Adrenal gland (tissue), 12 donors: ENCODE data around the gene AHCYL1. TPM values are rescaled to one million over a fixed set of nuclear protein-coding genes. Genes with fewer than 3 reads are reported as not detected.

Experiments
- DNase-seq, 7 donors: peaks; one replicate each; pipeline ENCODE4 v3.0.0-alpha.2; 2019 to 2020
- H3K27ac ChIP-seq, 5 donors: fragments of 200-600 bp; sonication (generic) in 4 of 5; 1 replicate in 3 of 5; 2 replicates in 2 of 5; pipeline versions ENCODE4 v1.5.1 to v1.8.0; 2016 to 2020; ENCODE audit warnings: mild to moderate bottlenecking in 1 of 5
- H3K27me3 ChIP-seq: fragments of 200-600 bp; 2 replicates; pipeline ENCODE4 v1.8.0; 2021
- H3K36me3 ChIP-seq, 2 donors: fragments of 200-600 bp; replicated peaks in 1 of 2; 1 replicate in 1 of 2; 2 replicates in 1 of 2; pipeline versions ENCODE4 v1.5.1 to v1.8.0; 2018 to 2022
- H3K4me1 ChIP-seq, 2 donors: fragments of 200-600 bp; replicated peaks in 1 of 2; 1 replicate in 1 of 2; 2 replicates in 1 of 2; pipeline versions ENCODE4 v1.5.1 to v1.8.0; 2018 to 2021
- H3K4me3 ChIP-seq, 4 donors: fragments of 200-600 bp; sonication (generic) in 3 of 4; one replicate each; pipeline ENCODE4 v1.5.1; 2016 to 2018
- H3K9me3 ChIP-seq, 3 donors: fragments of 200-600 bp; sonication (generic) in 1 of 3; replicated peaks in 1 of 3; 1 replicate in 2 of 3; 2 replicates in 1 of 3; pipeline versions ENCODE4 v1.5.1 to v1.8.0; 2016 to 2021
- POLR2A ChIP-seq, 2 donors: fragments of 450-650 bp; IDR thresholded peaks; one replicate each; pipeline ENCODE4 v1.6.1; 2017; ENCODE audit warnings: antibody characterized with exemption in 2 of 2, mild to moderate bottlenecking in 2 of 2, moderate library complexity in 1 of 2
- WGBS, 4 donors: extraction: QIAGEN DNeasy Blood & Tissue Kit in 2 of 4; methylation state at CpG; one replicate each; pipeline versions ENCODE4 v1.1.5 to v1.1.7; 2013 to 2017; 5-methylcytosine and 5-hydroxymethylcytosine counted together
- intact Hi-C, 2 donors: fragments of 100-400 bp; cut with DNase I; formaldehyde crosslinking; loops; one replicate each; pipeline versions ENCODE4 v1.14.1 to v1.15.0; 2022 to 2023
- polyA plus RNA-seq, 3 donors: library from polyadenylated mRNA; stranded (reverse); fragments of 200-250 nt in 2 of 3; fragments of 350-450 nt in 1 of 3; fragmentation: Illumina TruSeq in 1 of 3; extraction: RNeasy Lipid Tissue Mini Kit (QIAGEN cat#74804) in 1 of 3; gene quantifications; one replicate each; pipeline ENCODE4 v1.2.3, GENCODE V29; 2013 to 2014
- total RNA-seq, 9 donors: library from RNA; depleted of rRNA in 4 of 9; stranded (reverse); fragments of >200 nt in 4 of 9; fragments of 120-200 nt in 1 of 9; fragmentation: NEBNext Ultra II Directional in 1 of 9; extraction: Animal tissue kit (Norgen Biotek cat#: 25700) in 1 of 9; gene quantifications; one replicate each; pipeline versions ENCODE4 v1.1.0 to v1.2.4, GENCODE V29; 2013 to 2023
- TF ChIP-seq, protein P1 (sequence below), 6 experiments: fragments of 450-650 bp in 4 of 6; fragments of 200-600 bp in 2 of 6; sonication (generic) in 1 of 6; IDR thresholded peaks; 1 replicate in 5 of 6; 2 replicates in 1 of 6; pipeline versions ENCODE4 v1.5.1 to v1.8.0; 2016 to 2021; ENCODE audit warnings: antibody characterized with exemption in 6 of 6, mild to moderate bottlenecking in 2 of 6, moderate library complexity in 1 of 6
- donor health status: healthy with polysubstance abuse.
- donor health status: Bipolar disorder and iron deficiency.
- donor health status: DM: yes; HTN: yes; CAD: no.
- donor health status: DM: no; HTN: no; CAD: no.
- donor health status: DM: no; HTN: no; CAD: no.
- donor health status: DM: yes; HTN: yes; CAD: no.

Gene AHCYL1
- total and polyA plus RNA-seq, 12 donors, result 33.5 to 172 (median 95.3) TPM

DNA sequence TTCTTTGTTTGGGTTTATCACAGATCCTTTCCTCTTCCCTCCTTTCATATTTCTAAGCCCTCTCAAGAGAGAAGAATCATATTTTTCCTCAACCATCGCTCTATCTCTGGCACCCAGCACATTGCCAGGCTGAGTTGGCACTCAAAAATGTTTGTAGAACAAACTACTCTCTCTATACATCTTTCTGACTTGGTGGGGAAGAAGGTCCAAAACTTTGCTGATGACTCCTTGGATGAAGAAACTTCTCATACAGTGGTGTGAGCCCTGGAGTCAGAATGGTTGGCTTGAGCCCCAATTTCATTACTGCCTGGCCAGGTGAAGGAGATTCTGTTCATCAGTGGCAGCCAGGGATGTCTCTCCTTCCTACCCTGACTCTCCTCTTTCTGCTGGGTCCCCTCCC, 74.0 kb downstream of the AHCYL1 start:
- intact Hi-C loops, result loop anchor here in 1 of 2 donors (5.0 kb wide), 1 partner anchor 49 kb away; no protein-coding TSS in a partner anchor
- peaks cover 5 to 30% of the 10 kb centered on the region in 2 donors for H3K4me1 ChIP-seq
- H3K27ac ChIP-seq, result no peak overlapping the region
- H3K27me3 ChIP-seq, result no peaks in the 10 kb centered on the region
- peaks cover 0 to 32% of the 10 kb centered on the region in 2 donors for H3K36me3 ChIP-seq
- TF ChIP-seq POLR2A (IDR thresholded peaks at IDR 0.05), result no peak
- TF ChIP-seq, protein P1, sequence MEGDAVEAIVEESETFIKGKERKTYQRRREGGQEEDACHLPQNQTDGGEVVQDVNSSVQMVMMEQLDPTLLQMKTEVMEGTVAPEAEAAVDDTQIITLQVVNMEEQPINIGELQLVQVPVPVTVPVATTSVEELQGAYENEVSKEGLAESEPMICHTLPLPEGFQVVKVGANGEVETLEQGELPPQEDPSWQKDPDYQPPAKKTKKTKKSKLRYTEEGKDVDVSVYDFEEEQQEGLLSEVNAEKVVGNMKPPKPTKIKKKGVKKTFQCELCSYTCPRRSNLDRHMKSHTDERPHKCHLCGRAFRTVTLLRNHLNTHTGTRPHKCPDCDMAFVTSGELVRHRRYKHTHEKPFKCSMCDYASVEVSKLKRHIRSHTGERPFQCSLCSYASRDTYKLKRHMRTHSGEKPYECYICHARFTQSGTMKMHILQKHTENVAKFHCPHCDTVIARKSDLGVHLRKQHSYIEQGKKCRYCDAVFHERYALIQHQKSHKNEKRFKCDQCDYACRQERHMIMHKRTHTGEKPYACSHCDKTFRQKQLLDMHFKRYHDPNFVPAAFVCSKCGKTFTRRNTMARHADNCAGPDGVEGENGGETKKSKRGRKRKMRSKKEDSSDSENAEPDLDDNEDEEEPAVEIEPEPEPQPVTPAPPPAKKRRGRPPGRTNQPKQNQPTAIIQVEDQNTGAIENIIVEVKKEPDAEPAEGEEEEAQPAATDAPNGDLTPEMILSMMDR (IDR thresholded peaks at IDR 0.05), result no peak
- H3K4me3 ChIP-seq, result no peak overlapping the region
- no peak for DNase-seq
- no peaks in the 10 kb centered on the region for H3K9me3 ChIP-seq
- WGBS, 4 donors, result 77 to 96% (median 89%) methylated on average over 1 of the region's 1 CpG

DNA sequence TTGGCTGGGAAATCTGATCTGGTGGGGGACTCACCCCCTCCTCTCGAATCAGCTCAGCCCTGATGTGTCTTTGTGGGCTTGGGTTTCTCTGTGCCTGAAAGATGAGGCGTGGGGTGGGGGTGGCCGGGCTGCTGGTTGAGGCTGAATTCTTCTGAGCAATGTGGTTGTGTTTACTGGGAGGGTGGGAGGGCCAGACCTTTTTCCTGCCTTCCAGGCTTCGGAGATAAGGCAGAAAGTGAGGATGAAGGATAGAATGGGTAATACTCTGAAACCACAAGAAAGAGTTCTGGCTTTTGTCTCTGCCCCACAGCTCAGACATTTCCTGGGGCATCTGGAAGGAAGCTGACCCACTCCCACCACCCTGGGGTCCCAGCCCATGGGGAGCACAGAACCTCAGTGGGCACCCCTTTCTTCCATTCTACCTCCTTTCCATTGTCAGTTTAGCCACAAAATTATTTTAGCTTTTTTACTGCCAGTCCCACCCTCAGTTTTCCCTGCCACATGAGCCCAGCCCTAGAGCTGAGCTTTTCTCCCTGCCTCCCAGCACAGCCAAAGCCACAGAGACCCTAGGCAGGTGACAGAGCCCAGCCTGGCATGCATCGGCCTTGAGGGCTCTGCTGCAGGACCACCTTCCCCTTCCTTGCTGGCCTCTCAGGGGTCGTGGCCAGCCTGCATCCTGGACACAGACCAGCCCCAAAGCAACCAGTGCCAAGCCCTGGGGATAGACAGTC, 74.7 kb downstream of the AHCYL1 start:
- Histone ChIP-seq H3K9me3 (no peaks in the 10 kb centered on the region), H3K27ac (no peak overlapping the region), H3K36me3 (peaks cover 0 to 29% of the 10 kb centered on the region in 2 donors), H3K4me1 (peaks cover 5 to 30% of the 10 kb centered on the region in 2 donors), H3K4me3 (no peak overlapping the region), H3K27me3 (no peaks in the 10 kb centered on the region)
- intact Hi-C loops, result loop anchor here in 1 of 2 donors (5.0 kb wide), 1 partner anchor 48 kb away; no protein-coding TSS in a partner anchor
- DNase-seq, result no peak
- 86 to 90% (median 90%) methylated on average over 6 of the region's 6 CpGs for WGBS, 4 donors
- TF ChIP-seq POLR2A (IDR thresholded peaks at IDR 0.05), result no peak
- TF ChIP-seq, protein P1 (IDR thresholded peaks at IDR 0.05), result no peak

DNA sequence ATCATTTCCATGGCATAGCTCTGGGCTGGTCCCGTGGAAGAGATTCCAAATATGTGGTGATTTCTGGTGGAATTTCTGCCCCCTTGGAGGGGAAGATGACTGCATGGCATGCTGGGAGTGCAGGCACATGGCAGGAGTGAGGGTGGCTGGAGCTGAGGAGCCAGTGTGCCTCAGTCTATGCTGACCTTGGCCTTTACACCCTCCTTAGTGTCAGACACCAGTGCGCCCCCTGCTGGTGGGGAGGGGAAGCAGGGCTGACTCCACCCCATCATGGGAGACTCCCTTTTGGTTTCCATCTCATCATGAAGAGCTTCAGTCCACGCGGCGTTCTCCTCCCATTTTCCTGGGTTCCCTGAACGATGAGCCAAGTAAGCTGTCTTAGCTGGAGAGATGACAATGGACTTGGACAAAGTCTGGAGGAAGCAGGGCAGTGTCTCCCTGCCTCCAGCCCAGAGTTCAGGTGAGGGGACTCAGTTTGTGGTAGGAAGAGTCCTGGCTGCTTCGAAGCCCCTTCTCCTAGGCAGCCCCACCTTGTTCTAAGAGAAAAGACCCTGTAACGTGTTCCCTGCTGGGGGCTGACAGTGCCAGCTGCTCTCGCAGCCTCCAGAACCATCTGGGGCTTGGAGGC, 75.6 kb downstream of the AHCYL1 start:
- WGBS, 4 donors, result 88 to 94% (median 89%) methylated on average over 6 to 9 of the region's 9 CpGs
- Histone ChIP-seq H3K4me3 (no peak overlapping the region), H3K36me3 (peaks cover 0 to 21% of the 10 kb centered on the region in 2 donors), H3K27me3 (no peaks in the 10 kb centered on the region), H3K4me1 (peaks cover 5 to 30% of the 10 kb centered on the region in 2 donors), H3K9me3 (no peaks in the 10 kb centered on the region), H3K27ac (no peak overlapping the region)
- intact Hi-C loops, result no loop called here
- peak in 4 of 7 donors; percentile 17 to 67 (median 44) for DNase-seq
- TF ChIP-seq, protein P1 (IDR thresholded peaks at IDR 0.05), result peak; percentile 14 to 54 (median 45)
- no peak for TF ChIP-seq POLR2A (IDR thresholded peaks at IDR 0.05)

DNA sequence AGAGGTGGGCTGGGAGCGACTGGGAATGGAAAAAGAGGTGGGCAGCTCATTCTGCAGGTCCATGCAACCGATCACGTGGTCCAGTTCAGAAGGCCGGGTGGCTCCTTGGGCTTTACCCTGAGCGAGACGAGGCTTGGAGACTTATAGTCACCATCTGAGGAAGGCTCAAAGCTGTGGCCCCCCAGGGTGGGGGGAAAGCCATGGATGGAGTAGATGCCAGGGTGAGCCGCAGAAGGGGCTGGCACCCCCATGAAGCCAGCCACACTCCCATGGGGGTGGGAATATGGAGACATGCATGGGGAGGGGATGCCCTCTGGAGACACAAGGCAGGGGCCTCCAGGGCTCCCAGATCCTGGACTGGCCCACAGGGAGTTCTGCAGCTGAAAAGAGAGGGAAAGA, 76.1 kb downstream of the AHCYL1 start:
- H3K27ac ChIP-seq, result no peak overlapping the region
- H3K9me3 ChIP-seq, result no peaks in the 10 kb centered on the region
- no peaks in the 10 kb centered on the region for H3K27me3 ChIP-seq
- 97 to 98% (median 97%) methylated on average over 7 of the region's 7 CpGs for WGBS, 4 donors
- H3K4me3 ChIP-seq, result no peak overlapping the region
- intact Hi-C loops, result no loop called here
- DNase-seq, result no peak
- peaks cover 0 to 16% of the 10 kb centered on the region in 2 donors for H3K36me3 ChIP-seq
- H3K4me1 ChIP-seq, result peaks cover 5 to 29% of the 10 kb centered on the region in 2 donors
- TF ChIP-seq POLR2A (IDR thresholded peaks at IDR 0.05), result no peak
- TF ChIP-seq, protein P1 (IDR thresholded peaks at IDR 0.05), result no peak
